ENCODE results near the gene LAMC3.

LAMC3 gene

DNA sequence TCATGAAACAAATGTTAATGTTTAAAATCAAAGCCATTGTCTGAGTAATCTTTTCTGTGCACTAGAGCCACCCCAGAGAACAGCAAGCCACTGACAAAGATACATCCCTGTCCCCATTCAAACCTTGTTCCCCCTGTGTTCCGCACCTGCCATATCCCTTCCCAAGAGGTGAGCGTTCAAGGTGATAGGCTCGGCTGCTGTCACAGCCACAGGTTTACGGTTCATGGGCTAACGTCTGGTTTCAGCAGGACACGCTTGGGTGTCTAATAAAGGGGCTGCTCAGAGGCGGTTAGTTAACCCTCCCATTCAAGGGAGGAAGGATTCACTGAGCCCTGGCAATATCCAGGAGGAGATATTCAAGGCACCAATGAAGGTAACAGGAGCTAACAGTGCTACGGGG lies 24.5 kb upstream of the LAMC3 start:
- no peak for FAIRE-seq
- no peak for DNase-seq (ENCODE audit: insufficient read length, low spot score)
- no peak for TF ChIP-seq POLR2A (IDR thresholded peaks at IDR 0.05; ENCODE audit: low read depth, low read length)

DNA sequence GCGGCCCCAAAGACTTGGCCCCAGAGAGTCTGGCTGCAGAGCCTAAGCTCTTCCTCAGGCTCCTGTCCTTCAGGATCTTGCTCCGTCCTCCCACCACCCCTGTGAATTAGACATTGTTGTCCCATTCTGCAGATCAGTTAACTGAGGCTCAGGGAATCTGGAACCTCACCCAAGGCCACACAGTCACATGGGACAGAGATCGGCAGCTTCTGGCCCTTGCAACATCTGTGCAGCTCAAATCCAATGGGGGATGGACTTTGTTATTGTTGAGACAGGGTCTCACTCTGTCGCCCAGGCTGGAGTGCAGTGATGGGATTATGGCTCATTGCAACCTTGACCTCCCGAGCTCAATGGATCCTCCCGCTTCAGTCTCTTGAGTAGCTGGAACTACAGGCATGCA lies 23.9 kb upstream of the LAMC3 start:
- TF ChIP-seq POLR2A (IDR thresholded peaks at IDR 0.05; ENCODE audit: low read depth, low read length): no peak
- DNase-seq (ENCODE audit: insufficient read length, low spot score) (no peak), FAIRE-seq (no peak)

DNA sequence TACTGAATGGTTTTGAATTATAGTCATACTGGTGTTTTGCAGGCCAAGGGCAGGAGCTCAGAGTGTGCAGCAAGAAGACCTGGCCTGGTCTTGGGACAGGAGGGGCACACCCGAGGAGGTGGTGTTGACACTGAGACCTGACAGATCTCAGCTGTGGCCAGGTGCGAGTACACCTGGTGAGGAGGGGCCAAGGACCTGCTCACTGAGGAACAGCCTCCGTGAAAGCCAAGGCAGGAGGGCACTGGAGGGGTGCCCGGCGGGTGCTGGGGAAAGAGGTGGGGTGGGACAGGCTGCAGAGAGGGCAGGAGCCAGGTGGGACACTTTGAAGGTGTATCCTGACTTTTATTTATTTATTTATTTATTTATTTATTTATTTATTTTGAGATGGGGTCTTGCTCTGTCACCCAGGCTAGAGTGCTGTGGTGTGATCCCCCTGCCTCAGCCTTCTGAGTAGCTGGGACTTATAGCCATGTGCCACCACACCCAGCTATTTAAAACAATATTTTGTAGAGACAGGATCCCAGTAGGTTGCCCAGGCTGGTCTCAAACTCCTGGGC lies 23.3 kb upstream of the LAMC3 start:
- no peak for TF ChIP-seq POLR2A (IDR thresholded peaks at IDR 0.05; ENCODE audit: low read depth, low read length)
- no peak for FAIRE-seq
- no peak for DNase-seq (ENCODE audit: insufficient read length, low spot score)

DNA sequence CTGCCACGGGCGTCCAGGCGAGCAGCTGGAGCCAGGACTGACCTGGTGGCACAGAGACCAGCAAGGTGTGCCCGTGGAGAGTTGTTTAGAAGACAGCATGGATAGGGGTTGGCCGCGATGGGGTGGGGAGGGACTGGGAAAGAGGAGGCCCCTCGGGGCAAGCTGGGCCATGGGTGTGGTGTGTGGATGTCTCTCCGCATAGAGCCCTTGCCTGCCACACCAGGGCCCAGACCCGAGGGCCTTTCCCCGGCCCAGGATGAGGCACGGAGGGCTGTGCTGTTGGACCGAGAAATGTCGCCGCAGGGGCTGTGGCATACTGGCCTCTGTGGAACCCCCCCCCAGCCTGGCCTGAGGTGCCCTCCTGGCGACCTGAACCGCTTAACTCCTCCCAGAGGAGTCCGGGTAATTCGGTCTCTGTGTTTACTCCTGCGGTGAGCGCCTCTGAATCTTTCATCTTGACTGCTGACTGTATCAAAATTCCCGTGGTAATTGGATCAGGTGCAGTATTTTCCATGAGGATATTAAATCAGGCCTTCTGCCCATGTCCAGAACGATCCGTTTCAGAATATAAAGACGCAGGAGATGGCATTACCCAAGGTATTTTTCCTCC lies 22.5 kb upstream of the LAMC3 start:
- DNase-seq (ENCODE audit: insufficient read length, low spot score) (no peak), FAIRE-seq (no peak)
- no peak for TF ChIP-seq POLR2A (IDR thresholded peaks at IDR 0.05; ENCODE audit: low read depth, low read length)

DNA sequence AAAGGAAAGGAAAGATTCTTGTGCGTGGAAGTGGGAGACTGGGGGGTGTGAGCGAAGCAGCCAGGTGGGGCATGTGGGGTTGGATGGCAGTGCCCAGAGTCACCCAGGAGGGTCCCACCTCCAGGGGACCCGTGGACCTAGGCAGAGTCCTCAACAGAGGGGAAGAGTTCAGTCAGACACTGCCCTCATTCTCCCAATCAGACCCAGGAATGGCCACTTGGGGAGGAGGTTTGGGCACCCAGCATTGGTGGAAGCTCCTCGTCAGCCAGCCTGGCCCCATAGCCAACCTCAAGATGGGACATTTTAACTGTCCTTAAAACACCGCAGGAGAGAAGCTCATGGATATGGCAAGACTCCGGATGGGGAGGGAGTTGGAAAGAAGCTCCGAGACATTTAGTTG lies 21.9 kb upstream of the LAMC3 start:
- FAIRE-seq: no peak
- no peak for DNase-seq (ENCODE audit: insufficient read length, low spot score)
- no peak for TF ChIP-seq POLR2A (IDR thresholded peaks at IDR 0.05; ENCODE audit: low read depth, low read length)

DNA sequence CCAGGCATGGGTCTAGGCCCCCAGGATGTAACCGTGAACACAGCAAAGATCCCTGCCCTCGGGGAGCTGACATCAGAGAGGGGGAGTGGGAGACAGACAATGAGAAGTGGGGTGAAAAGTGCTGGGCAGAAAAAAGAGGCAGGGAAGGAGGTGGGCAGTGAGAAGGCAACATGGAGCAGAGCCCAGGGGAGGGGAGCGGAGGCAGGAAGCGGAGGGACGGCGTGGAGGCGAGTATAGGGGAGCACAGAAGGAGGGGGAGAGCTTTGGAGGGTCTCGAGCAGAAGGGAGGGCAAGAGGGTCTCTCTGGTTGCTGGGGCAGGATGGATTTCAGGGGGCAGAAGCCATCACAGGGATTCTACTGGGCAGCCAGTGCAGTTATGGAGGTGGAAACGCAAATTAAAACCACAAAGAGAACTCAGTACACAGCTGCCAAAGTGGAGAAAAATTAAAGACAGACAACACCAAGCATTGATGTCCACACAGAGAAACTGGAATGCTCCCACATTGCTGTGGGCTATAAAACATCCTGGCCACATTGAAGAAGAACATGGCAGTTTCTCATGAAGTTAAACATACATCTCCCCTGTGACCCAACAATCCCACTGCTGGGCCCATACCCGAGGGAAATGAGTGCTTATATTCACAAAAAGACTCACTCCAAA lies 21.1 kb upstream of the LAMC3 start:
- no peak for DNase-seq (ENCODE audit: insufficient read length, low spot score)
- no peak for TF ChIP-seq POLR2A (IDR thresholded peaks at IDR 0.05; ENCODE audit: low read depth, low read length)
- FAIRE-seq: no peak

DNA sequence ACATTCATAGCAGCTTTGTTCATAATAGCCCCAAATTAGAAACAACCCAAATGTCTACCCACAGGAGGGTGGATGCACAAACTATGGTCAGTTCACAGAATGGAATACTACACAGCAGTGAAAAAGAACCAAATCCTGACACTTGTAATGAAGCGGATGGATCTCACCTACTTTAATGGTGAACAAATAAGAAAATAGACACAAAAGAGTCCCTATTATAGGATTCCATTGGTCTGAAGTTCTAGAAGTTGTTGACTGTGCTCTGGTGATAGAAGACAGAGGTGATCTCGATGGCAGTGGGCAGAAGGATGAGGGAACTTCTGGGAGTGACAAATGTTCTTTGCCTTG lies 20.6 kb upstream of the LAMC3 start:
- DNase-seq (ENCODE audit: insufficient read length, low spot score) (no peak), FAIRE-seq (no peak)
- TF ChIP-seq POLR2A (IDR thresholded peaks at IDR 0.05; ENCODE audit: low read depth, low read length): no peak

DNA sequence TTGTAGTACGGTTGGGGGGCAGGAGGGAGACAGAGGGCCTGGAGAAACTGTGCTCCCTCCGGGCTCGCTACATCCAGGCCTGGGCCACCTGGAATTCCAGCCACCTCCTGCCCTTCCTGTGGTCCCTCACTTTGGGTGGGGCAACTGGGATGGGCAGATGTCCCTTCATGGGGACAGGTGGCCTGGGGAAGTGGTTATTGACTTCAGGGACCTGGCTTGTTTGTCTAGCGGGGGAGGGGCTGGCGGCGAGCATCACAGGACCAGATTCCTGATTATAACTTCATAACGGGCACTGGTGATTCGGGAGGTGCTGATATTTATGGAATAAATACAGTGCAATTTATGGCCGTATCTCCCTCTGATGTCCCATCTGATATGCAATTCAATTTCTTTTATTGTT lies 20.1 kb upstream of the LAMC3 start:
- FAIRE-seq (no peak), DNase-seq (ENCODE audit: insufficient read length, low spot score) (no peak)
- no peak for TF ChIP-seq POLR2A (IDR thresholded peaks at IDR 0.05; ENCODE audit: low read depth, low read length)

DNA sequence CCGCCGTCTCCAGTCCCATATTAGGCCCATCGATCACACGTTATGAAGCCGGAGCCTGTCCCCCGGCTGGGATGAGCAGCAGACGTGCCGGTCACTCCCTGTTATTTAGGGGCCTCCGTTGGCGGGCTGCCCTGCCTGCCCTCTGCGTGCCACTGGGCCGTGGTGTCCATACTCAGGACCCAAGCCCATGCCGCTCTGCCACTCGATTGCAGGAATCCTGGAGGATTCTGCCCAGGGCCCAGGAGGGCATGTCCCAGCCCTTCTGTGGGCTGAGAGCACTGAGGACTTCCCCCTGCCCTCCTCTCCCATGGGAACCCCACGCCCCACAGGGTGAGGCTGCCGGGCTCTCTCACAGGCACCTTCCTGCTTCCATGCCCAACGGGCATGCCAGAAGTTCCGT lies 19.6 kb upstream of the LAMC3 start:
- DNase-seq (ENCODE audit: insufficient read length, low spot score): no peak
- FAIRE-seq: no peak
- no peak for TF ChIP-seq POLR2A (IDR thresholded peaks at IDR 0.05; ENCODE audit: low read depth, low read length)

DNA sequence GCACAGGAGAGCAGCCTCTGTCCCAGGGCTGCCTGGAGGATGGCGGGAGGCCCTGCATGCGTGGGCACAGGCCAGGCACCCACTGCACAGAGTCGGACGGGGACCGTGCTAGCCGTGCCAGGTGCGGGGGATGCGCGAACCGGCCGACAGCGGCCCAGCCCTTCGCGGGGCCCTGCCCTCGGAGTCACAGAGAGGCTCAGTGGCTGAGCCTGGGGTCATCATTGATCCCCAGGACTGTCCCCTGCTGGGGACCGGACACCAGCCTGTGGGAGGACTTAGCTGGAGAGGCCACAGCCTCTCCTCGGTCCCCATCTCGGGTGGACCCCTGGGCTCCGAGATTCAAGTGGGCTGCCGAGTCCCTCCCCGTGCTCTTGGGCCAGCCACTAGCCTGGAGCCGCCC lies 19.1 kb upstream of the LAMC3 start:
- FAIRE-seq (no peak), DNase-seq (ENCODE audit: insufficient read length, low spot score) (no peak)
- TF ChIP-seq POLR2A (IDR thresholded peaks at IDR 0.05; ENCODE audit: low read depth, low read length): no peak

DNA sequence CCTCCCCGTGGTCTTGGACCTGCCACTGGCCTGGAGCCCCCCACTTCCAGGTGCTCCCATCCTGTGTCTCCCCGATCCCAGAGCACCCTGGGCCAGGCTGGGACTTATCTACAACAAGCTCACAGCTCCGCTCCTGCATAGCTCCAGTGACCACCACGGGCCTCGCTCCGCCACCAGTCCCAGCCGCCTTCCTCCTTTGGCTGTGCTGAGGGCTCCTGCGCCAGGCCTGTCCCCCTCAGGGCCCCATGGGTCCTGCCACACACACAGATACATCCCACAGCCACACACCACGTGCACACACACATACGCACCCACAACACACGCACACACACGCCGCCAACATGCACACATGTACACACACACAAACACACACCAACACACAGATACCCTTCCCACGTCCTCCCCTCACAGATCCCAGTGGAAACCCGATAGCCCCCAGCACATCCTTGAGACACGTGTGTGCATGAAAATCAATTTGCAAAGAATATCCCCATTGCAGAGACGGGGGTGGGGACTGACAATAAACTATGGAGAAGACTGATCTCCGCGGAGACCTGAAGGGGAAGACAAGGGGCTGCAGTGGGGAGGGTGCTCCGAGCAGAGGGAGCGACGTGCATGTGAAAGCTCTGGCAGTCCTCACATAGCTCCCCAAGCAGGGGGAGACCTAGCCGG lies 18.5 kb upstream of the LAMC3 start:
- no peak for FAIRE-seq
- no peak for TF ChIP-seq POLR2A (IDR thresholded peaks at IDR 0.05; ENCODE audit: low read depth, low read length)
- no peak for DNase-seq (ENCODE audit: insufficient read length, low spot score)

DNA sequence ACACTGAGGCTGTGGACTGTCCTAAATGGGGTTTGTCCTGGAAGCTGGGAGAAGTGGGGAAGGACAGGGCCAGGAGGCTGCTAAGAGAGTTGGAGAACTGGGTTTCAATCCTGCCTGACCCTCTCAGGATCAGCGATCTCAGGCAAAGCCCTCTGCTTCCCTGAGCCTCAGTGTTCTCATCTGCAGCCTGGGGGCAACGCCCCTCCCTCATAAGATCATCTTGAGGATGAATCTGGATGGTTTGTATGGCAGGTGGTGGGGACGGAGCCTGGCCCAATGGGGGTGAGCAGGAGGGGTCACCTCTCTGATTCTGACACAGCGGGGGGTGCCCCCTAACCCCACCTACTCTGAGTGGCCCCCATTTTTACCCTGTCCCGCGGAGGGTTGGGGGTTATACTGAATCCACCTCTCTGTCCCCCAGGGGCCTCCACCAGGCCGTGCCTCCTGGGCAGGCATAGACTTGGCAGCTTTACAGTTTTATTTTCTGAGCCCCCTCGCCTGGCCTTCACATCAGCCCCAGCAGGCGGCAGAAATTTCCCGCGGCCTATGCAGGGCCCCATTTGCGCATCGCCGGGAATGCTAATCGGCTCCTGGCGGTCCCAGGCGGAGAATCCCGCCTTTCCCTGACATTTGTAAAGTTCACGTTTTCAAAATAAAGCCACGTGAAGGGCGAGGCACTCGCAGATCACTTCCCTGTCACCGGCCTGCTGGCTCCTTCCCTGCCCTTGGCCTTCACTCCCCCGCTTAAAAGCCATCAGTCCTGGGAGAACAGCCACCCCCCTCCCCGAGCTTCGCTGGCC lies 17.8 kb upstream of the LAMC3 start:
- FAIRE-seq (no peak), DNase-seq (ENCODE audit: insufficient read length, low spot score) (no peak)
- TF ChIP-seq POLR2A (IDR thresholded peaks at IDR 0.05; ENCODE audit: low read depth, low read length): no peak

DNA sequence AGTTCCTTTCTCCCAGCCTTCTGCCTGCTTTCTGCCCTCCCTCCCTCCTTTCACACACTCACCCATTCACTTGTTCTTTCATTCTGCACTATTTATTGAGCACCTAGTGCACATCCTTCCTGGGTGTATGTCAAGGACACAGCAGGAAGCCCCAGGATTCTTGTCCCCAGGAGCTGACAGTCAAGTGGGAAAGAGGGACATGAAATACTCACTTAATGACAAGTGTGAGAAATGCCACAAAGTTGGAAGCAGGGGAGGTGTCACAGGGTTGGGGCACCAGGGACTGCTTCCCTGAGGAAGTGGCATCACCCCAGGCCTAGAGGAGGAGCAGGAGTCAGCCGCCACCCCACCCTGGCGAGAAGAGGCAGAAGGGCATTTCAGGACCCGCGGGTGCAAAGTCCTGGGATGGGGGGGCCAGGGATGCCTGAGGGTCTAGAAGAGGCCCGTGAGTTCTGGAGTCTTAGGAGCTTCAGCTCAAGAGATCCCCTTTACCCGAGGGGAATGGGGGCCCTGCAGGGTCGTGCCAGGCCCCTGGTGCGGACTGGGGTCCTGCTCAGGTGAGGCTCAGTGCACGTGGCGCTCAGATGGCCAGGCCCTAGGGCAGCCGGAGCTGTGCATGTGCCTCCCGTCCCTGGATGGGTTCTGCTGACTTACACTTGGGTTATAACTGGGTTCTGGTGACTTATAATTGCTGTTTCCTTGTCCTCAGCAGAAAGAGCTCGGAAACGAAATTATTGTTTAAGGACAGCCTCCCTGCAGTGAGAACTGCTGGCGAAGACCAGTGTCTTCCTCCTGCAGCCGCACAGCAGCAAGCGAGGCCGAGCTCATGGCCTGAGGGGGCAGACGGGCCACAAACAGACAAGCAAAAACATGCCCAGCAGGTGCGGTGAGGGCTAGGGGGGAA lies 16.9 kb upstream of the LAMC3 start:
- DNase-seq (ENCODE audit: insufficient read length, low spot score): no peak
- TF ChIP-seq POLR2A (IDR thresholded peaks at IDR 0.05; ENCODE audit: low read depth, low read length): no peak
- FAIRE-seq: no peak
